MM.1S (cell line): ENCODE results near the gene ITGA3.

Source experiments
- EZH2 ChIP-seq: fragments of 300-600 bp; sonication (generic); optimal IDR thresholded peaks from 2 replicates; pipeline ENCODE3; 2017; ENCODE audit warnings: low read depth, mild to moderate bottlenecking, antibody characterized with exemption, low read length, mixed read lengths
- TF ChIP-seq, protein P1 (sequence below): fragments of 300-600 bp; sonication (generic); IDR thresholded peaks from 2 replicates; pipeline ENCODE4 v1.5.1; 2016; ENCODE audit warnings: antibody characterized with exemption, low read length, mixed read lengths

DNA sequence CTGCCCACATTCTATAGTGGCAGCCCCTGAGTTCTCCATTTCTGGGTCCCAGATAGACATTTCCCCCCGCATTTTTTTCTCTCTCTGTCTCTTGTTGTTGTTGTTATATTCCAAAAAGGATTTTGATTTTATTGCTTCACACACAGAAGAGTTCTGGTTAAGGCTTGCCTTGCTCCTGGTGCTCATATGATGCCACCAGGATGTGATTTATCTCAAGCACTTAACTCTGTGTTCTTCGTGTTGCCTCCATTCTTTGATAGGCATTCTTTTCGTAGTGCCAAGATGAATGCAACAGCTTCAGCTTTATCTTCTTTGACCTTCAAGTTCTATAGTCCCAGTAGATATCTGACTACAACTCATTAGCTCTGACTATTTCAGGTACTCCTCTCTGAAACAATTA, 9.1 kb downstream of the ITGA3 start:
- TF ChIP-seq, protein P1, sequence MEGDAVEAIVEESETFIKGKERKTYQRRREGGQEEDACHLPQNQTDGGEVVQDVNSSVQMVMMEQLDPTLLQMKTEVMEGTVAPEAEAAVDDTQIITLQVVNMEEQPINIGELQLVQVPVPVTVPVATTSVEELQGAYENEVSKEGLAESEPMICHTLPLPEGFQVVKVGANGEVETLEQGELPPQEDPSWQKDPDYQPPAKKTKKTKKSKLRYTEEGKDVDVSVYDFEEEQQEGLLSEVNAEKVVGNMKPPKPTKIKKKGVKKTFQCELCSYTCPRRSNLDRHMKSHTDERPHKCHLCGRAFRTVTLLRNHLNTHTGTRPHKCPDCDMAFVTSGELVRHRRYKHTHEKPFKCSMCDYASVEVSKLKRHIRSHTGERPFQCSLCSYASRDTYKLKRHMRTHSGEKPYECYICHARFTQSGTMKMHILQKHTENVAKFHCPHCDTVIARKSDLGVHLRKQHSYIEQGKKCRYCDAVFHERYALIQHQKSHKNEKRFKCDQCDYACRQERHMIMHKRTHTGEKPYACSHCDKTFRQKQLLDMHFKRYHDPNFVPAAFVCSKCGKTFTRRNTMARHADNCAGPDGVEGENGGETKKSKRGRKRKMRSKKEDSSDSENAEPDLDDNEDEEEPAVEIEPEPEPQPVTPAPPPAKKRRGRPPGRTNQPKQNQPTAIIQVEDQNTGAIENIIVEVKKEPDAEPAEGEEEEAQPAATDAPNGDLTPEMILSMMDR, result no peak
- no peak for TF ChIP-seq EZH2
